HG02981 (cell line): ENCODE data around the gene MYO6.
"Not testable (repeated sequence)": the region's sequence is repeated elsewhere in the genome, so short reads cannot be mapped to it uniquely, and the experiment has no call there.

Experiments used
- ATAC-seq: cut with Tn5 transposase; IDR thresholded peaks from one replicate; pipeline ENCODE4 v1.9.1; 2021; ENCODE audit warnings: mild to moderate bottlenecking, moderate library complexity; ENCODE audit not compliant: unreplicated experiment

MYO6 gene

GRCh38 chr6:75880305-75880704, 131.3 kb downstream of the MYO6 start:
- no peak for ATAC-seq

DNA sequence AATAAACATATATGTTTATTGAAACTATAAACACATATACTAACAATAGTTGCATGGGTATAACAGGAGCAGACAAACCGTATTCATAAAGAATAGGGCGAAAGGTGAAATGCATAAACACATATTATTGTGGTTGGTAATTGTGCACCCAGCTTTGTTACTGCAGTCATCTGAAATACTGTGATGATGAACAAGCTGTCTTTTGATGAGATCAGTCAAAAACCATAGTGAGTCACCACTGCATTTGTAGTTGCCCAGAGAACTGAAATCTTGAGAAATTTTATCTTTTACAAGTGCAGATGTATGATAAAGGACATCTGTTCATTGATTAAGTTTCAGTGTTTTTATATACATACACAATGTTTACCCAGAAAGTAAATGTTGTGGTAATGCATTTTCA, 133.7 kb downstream of the MYO6 start:
- ATAC-seq: no peak

DNA sequence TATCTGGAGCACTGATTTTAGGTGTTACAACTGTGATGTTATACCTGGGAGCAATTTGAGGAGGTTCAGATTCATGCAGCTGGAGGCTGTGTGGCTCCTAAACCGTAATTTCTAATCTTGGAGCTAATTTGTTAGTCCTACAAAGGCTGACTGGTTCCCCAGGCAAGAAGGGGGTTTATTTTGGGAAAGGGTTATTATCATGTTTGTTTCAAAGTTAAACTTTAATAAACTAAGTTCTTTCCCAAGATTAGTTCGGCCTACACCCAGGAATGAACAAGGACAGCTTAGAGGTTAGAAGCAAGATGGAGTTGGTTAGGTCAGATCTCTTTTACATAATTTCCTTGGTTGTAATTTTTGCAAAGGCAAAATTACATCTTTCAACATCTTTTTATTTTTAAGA, 135.8 kb downstream of the MYO6 start:
- ATAC-seq: no peak

- ATAC-seq: no peak
Observed at GRCh38 chr6:75892384-75892783, 143.3 kb downstream of the MYO6 start.

DNA sequence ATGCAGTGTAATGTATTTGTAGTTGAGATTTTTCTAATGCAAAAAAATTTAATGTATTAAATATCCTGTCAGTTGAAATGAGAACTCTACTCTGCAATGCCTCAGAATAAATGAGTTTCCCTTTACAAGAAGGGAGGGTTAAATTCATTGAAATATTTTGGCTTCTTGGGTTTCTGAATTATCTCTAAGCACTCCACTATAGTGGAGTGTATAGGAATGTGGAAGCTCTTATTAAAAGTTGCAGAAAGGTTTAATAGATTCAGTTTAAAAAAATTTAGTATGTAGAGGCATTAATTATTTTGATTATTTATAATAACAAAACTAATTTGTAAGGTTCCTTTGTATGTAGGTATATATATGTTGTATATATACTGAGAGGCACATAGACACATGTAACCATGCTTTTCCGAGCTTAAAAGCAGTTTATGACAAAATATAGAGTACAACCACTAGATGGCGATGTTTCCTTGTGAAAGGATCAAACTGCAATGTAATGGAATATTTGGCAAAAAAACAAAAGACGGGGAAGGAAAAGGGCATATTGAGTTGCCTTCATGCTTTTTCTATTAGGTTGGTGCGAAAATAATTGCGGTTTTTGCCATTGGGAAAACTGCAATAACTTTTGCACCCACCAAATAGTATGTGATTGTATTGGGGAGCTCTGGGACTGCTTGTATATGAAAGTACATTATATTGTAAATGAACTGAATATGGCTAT, 144.2 kb downstream of the MYO6 start:
- ATAC-seq: peak; percentile 68

- ATAC-seq: peak; percentile 7
Observed at GRCh38 chr6:75893776-75894152, 144.7 kb downstream of the MYO6 start.

- ATAC-seq: no peak
Observed at GRCh38 chr6:75896526-75896925, 147.5 kb downstream of the MYO6 start.

DNA sequence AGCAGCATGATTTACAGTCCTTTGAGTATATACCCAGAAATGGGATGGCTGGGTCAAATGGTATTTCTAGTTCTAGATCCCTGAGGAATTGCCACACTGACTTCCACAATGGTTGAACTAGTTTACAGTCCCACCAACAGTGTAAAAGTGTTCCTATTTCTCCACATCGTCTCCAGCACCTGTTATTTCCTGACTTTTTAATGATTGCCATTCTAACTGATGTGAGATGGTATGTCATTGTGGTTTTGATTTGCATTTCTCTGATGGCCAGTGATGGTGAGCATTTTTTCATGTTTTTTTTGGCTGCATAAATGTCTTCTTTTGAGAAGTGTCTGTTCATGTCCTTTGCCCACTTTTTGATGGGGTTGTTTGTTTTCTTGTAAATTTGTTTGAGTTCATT, 151.2 kb downstream of the MYO6 start:
- ATAC-seq: not testable (repeated sequence)

DNA sequence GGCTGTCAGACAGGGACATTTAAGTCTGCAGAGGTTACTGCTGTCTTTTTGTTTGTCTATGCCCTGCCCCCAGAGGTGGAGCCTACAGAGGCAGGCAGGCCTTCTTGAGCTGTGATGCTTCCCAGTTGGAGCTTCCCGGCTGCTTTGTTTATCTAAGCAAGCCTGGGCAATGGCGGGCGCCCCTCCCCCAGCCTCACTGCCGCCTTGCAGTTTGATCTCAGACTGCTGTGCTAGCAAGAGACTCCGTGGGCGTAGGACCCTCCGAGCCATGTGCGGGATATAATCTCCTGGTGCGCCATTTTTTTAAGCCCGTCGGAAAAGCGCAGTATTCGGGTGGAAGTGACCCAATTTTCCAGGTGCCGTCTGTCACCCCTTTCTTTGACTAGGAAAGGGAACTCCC, 156.1 kb downstream of the MYO6 start:
- ATAC-seq: not testable (repeated sequence)

DNA sequence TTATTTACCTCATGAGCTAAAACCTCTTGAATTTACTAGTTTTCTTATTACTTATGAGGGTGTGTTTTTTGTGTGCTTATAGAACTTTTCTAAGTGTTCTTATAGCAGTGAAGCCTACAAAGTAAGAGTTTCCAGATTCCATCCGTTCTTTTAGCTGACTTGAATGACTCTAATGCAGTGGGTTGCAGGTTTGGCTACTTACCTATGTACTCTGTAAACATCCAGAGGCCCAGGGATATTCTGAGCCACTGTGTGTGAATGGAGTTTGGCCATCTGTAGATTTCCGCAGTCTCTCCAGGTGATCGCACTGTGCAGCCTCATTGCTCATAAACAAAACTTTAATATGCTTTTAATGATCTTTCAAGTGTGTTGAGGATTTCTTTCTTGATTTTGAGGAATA, 157.8 kb downstream of the MYO6 start:
- ATAC-seq: no peak

GRCh38 chr6:75907444-75907843, 158.4 kb downstream of the MYO6 start:
- no peak for ATAC-seq

DNA sequence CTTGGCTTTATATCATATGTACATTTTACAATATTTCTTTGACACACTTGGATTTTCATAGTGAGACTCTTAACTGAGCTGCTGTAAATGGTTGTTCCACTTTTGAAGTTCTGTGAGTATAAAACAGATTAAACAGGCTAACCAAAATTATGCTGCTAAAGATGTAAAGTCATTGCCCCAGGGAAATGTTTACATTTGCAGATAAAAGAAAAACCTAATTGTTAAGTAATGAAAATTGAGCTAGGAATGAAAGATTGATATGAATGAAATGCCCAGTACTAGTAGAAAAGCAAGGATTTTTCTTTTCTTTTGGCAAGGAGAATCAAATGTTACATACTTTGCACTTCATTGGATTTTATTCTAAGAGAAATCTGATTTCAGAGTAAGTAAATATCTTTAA, 164.0 kb downstream of the MYO6 start:
- ATAC-seq: no peak

- no peak for ATAC-seq
Observed at GRCh38 chr6:75922226-75922625, 173.2 kb downstream of the MYO6 start.

- no peak for ATAC-seq
Observed at GRCh38 chr6:75926293-75927168, 177.5 kb downstream of the MYO6 start.

GRCh38 chr6:75931011-75931680, 182.1 kb downstream of the MYO6 start:
- ATAC-seq: no peak

DNA sequence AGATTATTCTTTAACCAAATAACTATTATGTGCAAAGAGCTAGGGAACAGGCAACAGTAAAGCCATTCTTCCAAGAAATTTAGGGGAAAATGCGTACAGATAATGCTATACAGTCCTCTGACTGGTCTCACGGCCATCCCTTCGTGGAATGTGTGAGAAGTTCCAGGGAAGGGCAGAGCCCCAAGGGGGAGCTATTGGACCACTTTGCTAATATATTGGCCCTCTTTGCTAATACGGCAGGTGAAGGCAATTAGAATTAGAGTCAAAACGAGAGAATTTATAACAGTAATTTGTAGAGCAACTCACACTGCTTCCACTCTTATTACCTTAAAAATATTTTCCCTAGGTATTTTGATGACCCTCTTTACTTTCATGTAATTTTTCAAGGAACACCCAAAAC, 183.0 kb downstream of the MYO6 start:
- no peak for ATAC-seq

GRCh38 chr6:75933387-75933975, 184.4 kb downstream of the MYO6 start:
- no peak for ATAC-seq

DNA sequence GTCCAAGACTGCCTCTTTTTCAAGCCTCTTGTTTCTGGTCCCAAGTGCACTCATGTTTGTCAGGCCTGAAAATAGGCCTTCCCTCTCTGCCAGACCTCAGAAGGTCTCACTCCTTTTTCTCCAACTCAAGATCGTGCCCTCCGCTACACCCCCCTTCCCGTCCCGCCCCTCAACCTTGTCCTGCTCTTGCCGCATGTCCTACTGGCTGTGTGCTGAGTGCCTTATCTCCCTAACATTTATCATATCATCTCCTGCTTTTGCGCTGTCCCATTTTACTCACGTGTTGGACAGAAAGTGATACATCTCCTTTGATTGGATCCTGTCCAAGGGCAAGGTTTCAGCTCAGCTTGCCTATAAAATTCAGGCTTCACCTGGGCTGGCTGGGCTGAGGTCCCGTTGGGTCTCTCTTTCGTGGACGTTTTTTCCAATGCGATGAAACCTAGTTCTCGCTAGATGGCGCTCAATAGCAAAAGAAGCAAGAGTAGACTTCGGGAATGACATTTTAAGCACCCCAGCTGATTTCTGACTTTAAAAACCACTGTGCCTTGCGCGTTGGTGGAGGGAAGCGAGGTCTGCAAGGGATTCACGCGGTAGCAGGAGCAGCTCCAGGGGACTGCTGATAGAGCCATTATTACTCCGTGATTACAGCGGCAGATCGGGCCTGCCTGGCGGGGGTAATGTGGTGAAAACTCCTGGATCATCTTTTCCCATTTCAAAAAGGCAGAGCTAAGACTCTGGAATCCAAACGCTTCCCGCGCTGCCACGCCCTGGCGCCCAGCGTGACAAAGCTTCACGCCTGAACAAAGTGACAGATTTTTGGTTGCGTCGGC, 185.8 kb downstream of the MYO6 start:
- peak; percentile 56 for ATAC-seq

- ATAC-seq: peak; percentile 5
Observed at GRCh38 chr6:75935473-75935793, 186.4 kb downstream of the MYO6 start.

GRCh38 chr6:75936682-75937081, 187.6 kb downstream of the MYO6 start:
- no peak for ATAC-seq

DNA sequence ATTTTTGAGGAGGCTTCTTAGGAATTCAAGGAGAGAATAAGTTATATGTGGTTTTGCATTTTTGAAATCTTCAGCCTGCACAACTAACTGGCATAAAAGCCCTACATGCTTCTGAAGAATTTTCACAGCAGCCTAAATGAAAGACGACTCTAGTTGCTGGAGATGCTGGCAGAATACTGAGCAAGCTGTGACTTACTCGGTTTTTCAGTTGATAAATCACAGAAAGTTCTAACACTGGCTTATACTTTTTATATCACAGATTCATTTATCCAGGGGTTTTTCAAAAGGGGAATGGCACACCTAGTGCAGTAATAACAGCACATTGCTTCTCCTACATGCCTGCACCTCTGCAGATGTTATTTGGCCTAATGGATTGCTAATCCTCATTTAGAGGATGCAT, 188.8 kb downstream of the MYO6 start:
- no peak for ATAC-seq
